ENCODE measurements around the gene GTPBP4.
"Not testable (repeated sequence)": the region's sequence is repeated elsewhere in the genome, so short reads cannot be mapped to it uniquely, and the experiment has no call there.

Gene GTPBP4

DNA sequence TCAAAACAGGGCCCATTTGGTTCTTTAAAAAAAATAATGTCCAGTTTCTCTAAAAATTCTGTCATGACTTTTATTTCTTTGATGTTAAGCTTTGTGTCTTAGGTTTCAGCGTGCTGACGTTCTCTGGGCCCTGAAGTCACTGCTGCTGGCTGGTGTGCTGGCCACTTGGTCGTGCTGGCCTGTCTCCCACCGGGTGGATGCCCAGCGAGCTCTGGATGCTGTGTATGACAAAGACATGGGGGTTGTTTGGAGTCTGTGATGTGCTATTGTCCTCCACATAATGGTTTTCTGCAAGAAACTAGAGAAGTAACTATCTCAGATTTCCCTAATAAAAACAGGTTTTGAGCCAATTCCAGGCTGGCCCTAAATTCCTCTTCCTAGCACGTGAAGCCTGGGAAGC, 47.0 kb downstream of the GTPBP4 start:
- no peak for DNase-seq

DNA sequence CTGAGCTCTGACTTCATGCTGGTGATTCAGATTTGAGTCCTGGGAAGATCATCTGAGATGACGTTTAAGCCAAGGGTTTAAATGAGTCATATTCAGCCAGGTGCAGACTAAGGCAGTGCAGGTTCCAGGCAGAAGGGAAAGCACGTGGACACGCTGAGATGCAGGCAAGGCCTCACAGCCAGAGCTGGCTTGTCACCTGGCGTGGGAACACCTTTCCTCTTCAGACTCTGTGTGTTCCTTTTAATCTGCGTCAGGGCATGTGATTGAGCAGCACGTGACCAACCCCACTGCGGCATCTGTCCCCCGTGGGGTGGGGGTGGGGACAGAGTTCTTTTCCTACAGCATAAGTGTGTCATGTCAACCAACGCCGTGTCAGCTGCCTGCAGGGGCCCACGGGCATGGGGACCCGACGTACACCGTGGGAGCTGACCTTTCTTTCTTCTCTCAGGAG, 48.1 kb downstream of the GTPBP4 start:
- no peak for DNase-seq

DNA sequence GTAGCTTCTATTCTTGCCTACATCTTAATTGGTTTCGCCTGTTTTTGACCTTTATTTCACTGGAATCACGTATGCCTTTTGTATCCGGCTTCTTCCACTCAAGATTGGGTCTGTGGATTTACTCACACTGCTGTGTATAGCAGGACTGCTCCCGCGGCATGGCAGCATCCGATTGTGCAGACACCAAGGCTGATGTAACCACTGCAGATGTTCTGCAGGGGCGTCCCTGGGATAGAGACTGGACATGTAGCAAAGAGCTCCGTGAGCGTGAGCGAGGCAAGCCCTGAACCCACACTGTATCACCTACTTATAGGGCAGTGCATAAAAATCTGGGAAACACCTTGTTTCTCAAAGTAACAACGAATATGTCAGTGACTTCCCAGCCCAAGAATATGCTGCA, 48.9 kb downstream of the GTPBP4 start:
- no peak for DNase-seq

DNA sequence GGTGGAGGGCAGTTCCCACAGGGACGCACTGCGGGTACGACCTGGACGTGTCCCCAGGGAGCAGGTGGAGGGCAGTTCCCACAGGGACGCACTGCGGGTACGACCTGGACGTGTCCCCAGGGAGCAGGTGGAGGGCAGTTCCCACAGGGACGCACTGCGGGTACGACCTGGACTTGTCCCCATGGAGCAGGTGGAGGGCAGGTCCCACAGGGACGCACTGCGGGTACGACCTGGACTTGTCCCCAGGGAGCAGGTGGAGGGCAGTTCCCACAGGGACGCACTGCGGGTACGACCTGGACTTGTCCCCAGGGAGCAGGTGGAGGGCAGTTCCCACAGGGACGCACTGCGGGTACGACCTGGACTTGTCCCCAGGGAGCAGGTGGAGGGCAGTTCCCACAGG, 50.5 kb downstream of the GTPBP4 start:
- not testable (repeated sequence) for DNase-seq

DNA sequence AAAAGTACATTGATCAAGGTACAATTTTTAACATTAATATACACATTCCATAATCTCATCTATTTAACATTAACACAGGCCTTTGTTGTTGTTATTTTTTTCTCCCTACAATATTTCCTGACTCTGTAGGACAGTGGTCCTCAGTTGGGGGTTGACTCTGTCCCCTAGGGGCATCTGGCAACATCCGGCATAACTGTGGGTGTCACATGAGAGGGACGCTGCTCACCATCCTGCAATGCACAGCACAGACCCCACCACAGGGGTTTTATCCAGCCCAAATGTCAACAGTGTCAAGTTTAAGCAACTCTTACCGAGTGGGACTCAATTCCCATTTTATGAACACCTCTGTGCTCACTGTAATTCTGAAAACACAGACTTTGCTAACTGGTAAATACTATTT, 51.9 kb downstream of the GTPBP4 start:
- DNase-seq: no peak

DNA sequence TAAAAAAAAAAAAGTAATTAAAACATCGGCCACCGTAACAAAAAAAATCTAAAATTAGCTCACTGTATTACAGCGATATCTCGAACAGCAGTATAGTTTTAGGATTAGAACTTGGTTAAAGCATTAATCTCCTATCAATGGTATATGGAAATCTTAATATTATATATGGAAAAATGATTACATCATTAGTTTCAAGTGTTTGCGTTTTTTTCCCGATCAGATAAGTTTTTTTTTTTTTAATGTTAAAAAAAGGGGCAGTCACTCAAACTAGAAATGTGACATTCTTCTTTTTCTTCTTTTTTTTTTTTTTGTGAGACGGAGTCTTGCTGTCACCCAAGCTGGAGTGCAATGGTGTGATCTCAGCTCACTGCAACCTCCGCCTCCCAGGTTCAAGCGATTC, 53.3 kb downstream of the GTPBP4 start:
- DNase-seq: no peak

DNA sequence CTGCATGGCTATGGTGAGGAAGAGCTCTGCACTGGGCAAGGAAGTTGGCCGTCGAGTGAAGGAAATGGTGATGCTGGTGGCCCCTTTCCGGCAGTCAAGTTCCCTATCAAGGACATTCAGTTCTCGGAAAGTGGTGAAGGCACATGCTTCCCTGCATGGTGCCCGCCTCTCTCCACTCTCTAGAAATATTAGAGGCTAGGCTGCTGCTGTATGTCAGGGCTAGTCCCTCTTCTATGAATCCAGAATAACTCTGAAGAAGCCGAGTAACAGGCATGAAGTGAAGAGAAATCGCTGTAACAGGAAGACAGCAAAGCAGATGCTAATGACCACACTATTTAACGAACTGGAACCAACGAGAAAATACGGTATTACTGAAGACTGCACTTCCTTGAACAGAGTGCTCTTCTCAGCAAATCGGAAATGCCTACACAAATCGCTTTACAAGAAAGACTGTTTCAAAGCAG, 55.3 kb downstream of the GTPBP4 start:
- no peak for DNase-seq

DNA sequence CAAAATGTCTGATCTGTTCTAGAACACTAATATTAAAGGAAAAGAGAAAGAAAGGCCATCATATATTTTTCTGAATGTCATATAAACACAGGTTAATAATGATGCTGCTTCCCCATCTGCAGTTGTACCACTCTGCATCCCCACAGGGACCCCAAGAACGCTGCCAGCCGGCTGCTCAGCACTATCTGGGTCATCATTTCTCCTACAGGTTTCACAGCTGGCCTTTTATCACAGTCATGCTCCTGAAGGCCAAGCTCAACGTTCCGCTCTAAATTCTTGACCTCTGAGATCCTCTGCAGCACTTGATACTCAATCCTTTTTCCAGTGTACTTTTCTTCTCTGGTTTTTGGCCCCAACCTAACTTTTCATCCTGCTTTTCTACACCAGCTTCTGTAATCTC, 55.9 kb downstream of the GTPBP4 start:
- DNase-seq: no peak

DNA sequence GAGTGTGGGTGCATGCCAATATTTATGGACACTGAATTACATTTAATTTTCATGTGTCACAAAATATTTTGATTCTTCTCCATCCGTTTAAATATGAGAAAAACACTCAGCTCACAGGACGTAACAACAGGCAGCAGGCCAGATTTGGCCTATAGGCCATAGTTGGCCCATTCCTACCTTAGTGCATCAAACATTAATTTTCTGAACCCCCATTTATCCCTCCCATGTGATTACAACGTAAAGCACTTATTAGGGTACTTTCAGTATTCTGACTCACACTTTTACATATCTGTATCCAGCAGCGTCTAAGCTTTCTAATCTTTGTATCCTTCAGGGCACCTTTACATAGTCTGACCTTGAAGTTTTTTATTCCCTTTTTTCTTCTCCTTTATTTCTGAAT, 56.7 kb downstream of the GTPBP4 start:
- no peak for DNase-seq

DNA sequence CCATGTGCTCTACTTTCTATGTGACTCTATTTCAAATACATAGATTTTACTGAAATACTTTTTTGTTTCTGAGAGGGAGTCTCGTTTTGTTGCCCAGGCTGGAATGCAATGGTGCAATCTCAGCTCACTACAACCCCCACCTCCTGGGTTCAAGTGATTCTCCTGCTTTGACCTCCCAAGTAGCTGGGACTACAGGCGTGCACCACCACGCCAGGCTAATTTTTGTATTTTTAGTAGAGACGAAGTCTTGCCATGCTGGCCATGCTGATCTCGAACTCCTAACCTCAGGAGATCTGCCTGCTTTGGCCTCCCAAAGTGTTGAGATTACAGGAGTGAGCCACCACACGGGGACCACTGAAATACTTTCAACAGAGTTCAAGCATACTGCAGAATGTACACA, 57.2 kb downstream of the GTPBP4 start:
- DNase-seq: no peak

DNA sequence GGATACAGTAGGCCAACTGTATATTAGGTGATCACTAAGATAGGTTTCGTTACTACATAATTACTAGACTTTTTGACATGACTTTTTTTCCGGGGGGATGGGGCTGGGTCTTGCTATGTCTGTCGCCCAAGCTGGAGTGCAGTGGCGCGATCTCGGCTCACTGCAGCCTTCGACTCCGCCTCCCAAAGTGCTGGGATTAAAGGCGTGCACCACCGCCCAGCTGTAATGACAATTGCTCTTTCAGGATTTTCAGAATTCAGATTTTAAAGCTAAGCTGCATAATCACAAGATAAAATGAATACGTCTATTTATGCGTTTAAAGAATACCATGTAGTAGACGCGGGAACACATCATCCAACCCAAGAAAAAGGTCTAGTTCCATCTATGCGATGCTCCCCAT, 59.7 kb downstream of the GTPBP4 start:
- DNase-seq: no peak

DNA sequence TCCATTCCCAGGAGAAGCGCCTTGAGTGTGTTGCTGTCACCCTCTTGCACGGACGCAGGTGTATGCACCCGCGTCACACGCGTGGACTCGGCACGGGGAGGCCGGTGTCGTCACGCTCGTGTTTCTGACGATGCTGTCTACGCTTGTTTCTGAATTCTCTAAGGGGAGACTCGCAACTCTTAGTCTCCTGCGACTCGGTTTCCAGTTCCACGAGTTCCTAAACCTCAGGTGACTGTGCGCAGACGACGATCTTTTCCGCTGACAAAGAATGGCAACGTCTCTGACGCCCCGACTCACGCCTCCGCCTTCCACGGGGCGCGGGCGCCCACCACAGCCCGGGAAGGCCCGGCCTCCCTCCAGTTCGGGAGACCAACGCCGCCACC, 60.1 kb downstream of the GTPBP4 start:
- no peak for DNase-seq

DNA sequence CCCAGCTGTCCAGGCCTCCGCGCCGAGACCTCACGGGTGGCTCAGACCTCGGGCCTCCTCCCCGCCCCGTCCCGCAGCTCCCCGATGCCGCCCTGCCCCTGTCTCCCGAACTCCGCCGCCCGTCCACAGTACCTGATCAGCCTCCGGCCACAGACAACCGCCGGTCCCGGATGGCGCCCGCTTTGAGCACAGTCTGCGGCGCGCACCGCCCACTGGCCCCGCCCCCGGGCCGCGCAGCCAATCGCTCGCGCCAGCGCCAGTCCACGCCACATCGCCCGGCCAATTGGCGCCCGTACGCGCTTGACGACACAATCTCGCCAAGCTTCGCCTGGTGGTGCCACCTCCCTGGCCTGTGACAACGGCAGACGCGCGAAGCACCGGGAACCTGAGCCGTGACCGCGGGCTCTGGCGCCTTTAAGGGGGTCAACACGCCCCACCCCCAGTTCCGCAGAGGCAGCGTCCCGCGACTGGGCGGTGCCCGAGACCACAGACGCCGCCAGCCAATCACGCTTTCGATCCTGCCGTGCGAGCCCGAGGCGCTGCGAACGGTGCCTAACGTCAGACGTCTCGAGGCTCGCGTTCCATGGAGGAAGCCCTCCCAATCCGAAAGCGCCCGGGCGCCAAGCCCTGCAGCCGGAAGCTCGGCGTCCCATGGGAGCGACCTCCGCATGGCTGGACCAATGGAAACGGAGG, 60.6 kb downstream of the GTPBP4 start, which contains the start of gene IDI1:
TSS of gene IDI1 (minus strand) at position 388 of the 693 bp plus-strand sequence. CDS start at position 272, 116 bp downstream.
- peak; percentile 89 to 93 for DNase-seq

DNA sequence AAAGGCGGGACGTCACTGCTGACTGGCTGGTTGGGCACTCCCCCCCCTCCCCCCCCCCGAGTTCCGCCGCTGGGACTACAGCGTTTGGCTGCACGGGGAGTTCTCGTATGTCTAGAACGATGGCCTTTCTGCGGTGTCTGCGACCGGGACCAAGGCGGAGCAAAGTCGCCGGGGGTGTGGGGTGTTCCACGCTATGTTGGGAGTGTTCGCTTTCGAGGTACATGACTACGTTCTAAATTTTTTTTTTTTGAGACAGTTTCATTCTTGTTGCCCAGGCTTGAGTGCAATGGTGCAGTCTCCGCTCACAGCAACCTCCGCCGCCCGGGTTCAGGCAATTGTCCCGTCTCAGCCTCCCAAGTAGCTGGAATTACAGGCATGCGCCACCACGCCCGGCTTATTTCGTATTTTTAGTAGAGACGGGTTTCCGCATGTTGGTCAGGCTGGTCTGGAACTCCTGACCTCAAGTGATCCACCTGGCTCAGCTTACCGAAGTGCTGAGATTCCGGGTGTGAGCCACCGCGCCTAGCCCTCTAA, 61.3 kb downstream of the GTPBP4 start:
- DNase-seq: no peak

DNA sequence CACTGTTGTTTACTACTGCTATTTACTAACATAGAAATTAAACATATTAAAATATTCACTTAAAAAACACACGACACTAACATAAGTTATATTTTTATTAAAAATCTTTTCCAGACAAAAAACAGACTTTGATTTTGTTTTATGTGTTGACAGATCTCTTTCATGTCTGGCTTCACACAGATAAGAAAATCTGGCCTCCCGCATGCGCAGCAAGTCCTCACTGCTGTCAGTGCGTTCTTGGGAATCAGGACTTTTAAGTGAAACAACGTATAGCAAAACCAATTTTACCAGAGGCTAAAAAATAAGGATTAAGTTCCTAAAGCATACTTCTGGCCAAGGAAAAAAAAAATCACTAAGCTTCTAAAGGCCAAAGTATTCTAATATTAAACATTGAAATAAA, 61.9 kb downstream of the GTPBP4 start:
- DNase-seq: no peak

DNA sequence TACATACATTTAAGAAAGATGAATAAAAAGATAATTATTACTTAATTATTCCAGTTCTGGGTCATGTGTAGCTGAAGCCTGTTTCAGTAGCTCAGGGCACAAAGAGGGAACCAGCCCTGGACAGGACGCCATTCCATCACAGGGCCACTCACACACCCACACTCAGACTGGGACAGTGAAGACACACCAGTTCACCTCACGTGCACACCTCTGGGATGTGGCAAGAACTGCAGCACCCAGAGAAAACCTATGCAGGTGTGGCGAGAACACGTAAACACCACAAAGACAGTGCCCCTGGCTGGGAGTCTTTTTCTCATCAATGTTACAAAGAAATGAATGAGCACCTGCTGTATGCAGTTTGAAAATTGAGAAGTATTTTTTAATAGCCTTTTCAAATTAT, 62.3 kb downstream of the GTPBP4 start:
- no peak for DNase-seq

DNA sequence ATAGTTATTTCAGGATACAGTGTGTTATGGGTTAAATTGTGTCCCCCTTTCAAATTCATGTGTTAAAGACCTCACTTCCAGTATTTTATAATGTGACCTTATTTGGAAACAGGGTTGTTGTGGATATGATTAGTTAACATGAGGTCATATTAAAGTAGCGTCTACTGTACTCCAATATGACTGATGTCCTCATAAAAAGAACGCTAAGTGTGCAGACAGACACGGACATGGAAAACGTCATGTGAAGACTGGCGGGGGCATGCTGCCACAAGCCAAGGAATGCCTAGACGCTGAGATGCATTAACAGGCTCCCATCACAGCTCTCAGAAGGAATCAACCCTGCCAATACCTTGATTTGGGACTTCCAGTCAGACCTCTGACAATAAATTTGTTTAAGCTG, 66.5 kb downstream of the GTPBP4 start:
- DNase-seq: no peak

DNA sequence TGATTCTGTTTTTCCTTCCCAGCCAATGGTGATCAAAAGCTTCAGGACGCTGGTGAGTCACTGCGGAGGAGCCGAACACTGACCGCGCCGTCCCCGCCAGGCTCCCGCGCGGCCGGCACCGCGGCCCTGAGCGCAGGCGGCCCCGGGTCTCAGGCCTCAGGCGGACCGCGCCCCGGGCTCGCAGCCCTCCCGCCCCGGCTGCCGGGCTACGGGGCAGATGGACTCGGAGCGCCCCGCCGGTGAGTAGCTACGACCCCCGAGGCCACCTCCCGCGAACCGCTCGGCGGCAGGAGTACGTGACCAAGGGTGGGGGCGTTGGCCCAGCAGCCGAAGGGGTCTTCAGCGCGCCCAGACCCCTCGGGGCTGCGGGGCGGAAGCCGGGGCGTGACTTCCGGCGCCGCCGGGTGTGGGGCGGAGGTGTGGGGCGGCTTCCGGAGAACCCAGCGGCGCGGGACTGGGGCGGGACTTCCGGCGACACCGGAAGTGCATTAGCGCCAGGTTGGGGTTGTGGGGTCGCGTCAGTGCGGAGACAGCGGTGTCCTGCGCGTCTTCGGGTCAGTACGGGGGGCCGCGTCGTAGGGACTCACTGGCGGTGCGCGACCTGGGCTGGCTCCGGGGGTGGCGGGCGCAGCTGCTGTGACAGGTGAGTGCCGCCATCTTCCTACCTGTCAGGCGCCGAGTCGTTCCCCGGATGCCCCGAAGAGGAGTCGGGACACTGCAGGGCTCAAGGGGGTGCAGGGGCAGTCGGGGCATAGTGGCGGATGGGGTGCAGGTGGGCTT, 68.3 kb downstream of the GTPBP4 start, which contains the start of gene WDR37:
TSS of gene WDR37 (plus strand) at position 60 of the 780 bp plus-strand sequence. CDS start 15,771 bp downstream, outside the sequence.
- DNase-seq: peak; percentile 39 to 58

DNA sequence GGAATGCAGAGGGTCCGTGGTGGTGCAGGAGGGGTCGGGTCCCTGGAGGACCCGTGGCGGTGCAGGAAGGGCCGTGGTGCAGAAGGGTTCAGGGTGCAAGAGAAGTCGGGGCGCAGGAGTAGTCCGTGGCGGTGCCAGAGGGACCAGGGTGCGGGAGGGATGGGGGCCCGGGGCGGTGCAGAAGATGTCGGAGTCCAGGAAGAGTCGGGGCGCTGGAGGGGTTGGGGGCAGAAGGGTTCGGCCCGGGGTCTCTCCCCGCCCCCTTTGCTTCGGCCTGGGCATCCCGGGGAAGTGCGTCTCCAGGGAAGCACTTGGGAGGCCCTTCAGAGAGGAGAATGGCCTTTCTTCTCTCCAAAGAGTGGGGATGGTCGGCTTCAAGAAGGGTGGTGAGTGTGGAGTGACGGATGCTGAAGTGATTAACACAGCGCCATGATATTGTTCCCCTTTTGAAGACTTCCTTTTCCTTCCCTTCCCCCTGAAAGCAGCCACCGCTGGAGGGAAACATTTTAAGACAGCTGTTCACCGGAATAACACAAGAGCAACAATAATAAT, 68.9 kb downstream of the GTPBP4 start:
- DNase-seq: no peak

DNA sequence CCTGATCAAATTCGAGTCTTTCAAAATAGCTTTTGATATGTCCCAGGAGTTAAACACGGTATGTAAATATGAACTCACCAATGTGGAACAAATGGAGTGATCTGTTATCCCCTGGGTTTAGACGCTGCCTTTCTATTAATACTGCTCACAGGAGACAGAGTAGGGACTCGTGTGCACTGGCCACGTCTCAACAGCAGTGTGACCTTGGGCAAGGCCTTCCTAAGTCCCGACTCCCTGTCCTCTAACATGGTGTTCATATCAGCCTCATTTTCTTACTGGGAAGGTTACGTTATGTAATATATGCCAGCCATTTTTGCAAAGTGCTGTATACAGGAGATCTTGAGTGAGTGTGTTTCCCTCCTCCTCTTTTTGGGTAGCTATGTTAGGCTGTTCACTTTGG, 69.8 kb downstream of the GTPBP4 start:
- DNase-seq: no peak

DNA sequence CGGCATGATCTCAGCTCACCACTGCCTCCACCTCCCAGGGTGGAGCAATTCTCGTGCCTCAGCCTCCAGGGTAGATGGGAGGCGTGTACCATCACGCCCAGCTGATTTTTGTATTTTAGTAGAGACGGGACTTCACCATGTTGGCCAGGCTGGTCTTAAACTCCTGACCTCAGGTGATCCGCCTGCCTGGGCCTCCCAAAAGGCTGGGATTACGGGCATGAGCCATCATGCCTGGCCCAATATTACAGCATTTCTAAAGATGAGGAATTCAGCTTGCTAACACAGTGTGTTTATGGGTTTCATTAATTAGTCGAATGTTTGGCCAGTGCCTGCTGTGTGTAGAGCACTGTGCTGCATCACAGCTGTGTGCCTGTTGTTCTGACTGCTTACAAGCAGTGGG, 71.7 kb downstream of the GTPBP4 start:
- no peak for DNase-seq

DNA sequence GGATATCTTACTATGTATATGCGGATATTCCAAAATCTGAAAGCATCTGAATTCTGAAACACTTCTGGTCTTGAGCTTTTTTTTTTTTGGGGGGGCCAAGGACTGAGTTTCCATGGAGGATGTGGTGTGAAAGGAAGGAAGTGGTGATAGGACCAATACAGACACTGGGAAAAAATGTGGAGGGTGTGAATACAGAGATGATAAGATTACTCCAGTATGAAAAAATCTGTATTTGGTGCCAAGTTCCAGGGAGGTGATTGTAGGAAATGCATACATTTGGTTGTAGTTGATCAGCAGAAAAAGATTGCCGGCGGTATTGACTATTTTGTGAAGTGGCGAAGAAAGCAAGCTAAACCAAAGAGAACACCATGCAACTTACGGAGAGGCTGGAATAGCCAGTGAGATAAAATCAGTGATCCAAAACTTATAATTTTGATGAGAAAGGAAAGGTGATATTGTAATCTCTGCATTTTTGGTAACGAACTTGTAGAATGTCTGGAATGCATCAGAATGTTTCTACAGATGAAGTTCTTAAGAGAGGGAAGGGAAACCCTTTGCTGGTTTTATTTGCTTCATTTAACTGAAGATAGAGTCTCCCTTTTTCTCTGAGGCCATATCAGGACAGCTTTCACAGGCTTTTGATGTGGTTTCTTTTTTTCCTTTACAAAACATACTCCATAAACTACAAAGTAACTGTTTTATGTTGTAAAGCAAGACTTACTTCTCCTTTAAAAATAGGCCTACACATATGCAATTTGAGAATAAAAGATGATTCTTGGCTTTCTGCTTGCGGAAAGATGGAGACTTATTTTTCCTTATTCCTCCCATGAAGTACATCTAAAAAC, 73.9 kb downstream of the GTPBP4 start:
- no peak for DNase-seq
